Nasal cavity respiratory epithelium epithelial cell of viscerocranial mucosa (primary cell): ENCODE results near the gene HOXC4. TPM values are rescaled to one million over a fixed set of nuclear protein-coding genes. Genes with fewer than 3 reads are reported as not detected.

Experiments used
- total RNA-seq: library from RNA; depleted of rRNA; stranded (reverse); fragments of >200 nt; gene quantifications from 2 replicates; pipeline ENCODE4 v1.2.3, GENCODE V29; 2014

Gene HOXC4
- total RNA-seq = not detected in 2 replicates

DNA sequence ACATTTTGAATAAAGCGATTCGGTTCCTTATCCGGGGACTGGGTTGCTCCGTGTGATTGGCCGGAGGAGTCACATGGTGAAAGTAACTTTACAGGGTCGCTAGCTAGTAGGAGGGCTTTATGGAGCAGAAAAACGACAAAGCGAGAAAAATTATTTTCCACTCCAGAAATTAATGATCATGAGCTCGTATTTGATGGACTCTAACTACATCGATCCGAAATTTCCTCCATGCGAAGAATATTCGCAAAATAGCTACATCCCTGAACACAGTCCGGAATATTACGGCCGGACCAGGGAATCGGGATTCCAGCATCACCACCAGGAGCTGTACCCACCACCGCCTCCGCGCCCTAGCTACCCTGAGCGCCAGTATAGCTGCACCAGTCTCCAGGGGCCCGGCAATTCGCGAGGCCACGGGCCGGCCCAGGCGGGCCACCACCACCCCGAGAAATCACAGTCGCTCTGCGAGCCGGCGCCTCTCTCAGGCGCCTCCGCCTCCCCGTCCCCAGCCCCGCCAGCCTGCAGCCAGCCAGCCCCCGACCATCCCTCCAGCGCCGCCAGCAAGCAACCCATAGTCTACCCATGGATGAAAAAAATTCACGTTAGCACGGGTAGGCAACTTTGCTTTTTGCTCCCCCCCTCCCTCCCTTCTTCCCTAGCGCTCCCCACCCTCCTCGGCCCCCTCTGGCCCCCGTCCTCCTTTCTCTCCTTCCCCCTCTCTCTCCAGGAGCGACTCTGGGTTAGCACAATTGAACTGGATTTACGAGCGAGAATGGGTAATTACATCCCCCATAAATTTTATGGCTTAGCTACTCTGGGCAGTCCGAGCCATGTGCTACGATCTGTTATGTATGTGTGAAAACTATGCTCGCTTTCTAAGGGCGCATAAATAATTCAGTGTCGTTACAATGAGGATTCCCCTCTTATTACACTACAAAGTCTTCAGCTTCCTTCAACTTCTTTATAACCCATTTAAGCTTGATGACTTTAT lies at the start of gene HOXC4:
HOXC4 (plus strand) TSS at position 85 of the 991 bp plus-strand sequence; CDS start at position 173, 88 bp downstream.

DNA sequence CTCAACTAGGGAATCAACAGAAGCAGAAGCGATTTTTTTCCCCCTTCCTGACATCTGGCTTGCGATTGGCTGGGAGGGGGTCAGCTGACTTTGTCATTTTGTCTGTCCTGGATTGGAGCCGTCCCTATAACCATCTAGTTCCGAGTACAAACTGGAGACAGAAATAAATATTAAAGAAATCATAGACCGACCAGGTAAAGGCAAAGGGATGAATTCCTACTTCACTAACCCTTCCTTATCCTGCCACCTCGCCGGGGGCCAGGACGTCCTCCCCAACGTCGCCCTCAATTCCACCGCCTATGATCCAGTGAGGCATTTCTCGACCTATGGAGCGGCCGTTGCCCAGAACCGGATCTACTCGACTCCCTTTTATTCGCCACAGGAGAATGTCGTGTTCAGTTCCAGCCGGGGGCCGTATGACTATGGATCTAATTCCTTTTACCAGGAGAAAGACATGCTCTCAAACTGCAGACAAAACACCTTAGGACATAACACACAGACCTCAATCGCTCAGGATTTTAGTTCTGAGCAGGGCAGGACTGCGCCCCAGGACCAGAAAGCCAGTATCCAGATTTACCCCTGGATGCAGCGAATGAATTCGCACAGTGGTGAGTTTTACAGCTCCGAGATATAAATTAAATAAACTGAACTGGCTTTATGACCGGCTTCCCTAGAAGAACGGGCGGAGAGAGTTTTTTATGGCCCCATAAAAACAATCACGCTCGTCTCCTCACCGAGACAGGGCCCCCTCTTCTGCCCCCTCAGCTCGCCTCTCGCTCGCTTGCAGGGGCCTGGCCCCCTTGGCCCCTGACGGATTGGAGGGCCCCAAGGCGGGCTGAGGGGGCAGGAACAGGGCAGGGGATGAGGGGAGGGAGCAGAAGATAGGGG lies 25.1 kb upstream of the HOXC4 start, which contains the start of gene HOXC6:
HOXC6 (plus strand) TSS at position 127 of the 888 bp plus-strand sequence; CDS start at position 209, 82 bp downstream.

GRCh38 chr12:54032627-54033100 lies 21.0 kb upstream of the HOXC4 start, which contains the start of gene HOXC5:
Gene HOXC5 (plus strand): TSS chr12:54033050. CDS start chr12:54033123, 73 bp downstream.

Other genes with a start within 250 kb of the HOXC4 start
- gene HOXC13, start 115.0 kb upstream of the HOXC4 start, total RNA-seq = not detected in 2 replicates
- gene HOXC12, start 98.9 kb upstream of the HOXC4 start, total RNA-seq = not detected in 2 replicates
- not detected in 2 replicates for gene HOXC11, start 80.7 kb upstream of the HOXC4 start, total RNA-seq
- not detected in 2 replicates for gene HOTAIR, start 78.9 kb upstream of the HOXC4 start, total RNA-seq
- gene HOXC10, start 68.7 kb upstream of the HOXC4 start, total RNA-seq = not detected in 2 replicates
- not detected in 2 replicates for gene HOXC9, start 53.7 kb upstream of the HOXC4 start, total RNA-seq
- gene HOXC8, start 44.9 kb upstream of the HOXC4 start, total RNA-seq = not detected in 2 replicates
- not detected in 2 replicates for gene HOXC6, start 25.4 kb upstream of the HOXC4 start, total RNA-seq
- not detected in 2 replicates for gene HOXC5, start 20.8 kb upstream of the HOXC4 start, total RNA-seq
- 28.6 and 30.8 TPM in 2 replicates for gene SMUG1, start 135.2 kb downstream of the HOXC4 start, total RNA-seq
- gene CBX5, start 226.3 kb downstream of the HOXC4 start, total RNA-seq = 22.9 and 35.5 TPM in 2 replicates
- gene HNRNPA1, start 226.9 kb downstream of the HOXC4 start, total RNA-seq = 188 and 200 TPM in 2 replicates
- gene NFE2, start 247.2 kb downstream of the HOXC4 start, total RNA-seq = not detected in 2 replicates